Hepatocyte (in vitro differentiated cells): ENCODE measurements around the gene GCNA. TPM values are rescaled to one million over a fixed set of nuclear protein-coding genes. Genes with fewer than 3 reads are reported as not detected.

Experiments used
- DNase-seq: peaks from one replicate; pipeline ENCODE4 v3.0.0-alpha.2; 2016; ENCODE audit warnings: low spot score
- H2AFZ ChIP-seq: fragments of 200-600 bp; sonication (generic); 2 replicates; pipeline ENCODE4 v1.6.0; 2016; ENCODE audit warnings: antibody characterized with exemption, mild to moderate bottlenecking
- H3K27ac ChIP-seq: fragments of 200-600 bp; sonication (generic); 2 replicates; pipeline ENCODE4 v1.5.1; 2016; ENCODE audit warnings: mild to moderate bottlenecking
- H3K27me3 ChIP-seq: fragments of 200-600 bp; sonication (generic); 2 replicates; pipeline ENCODE4 v1.6.1; 2016
- H3K36me3 ChIP-seq: fragments of 200-600 bp; sonication (generic); replicated peaks from 2 replicates; pipeline ENCODE4 v1.5.1; 2016; ENCODE audit warnings: low read depth; ENCODE audit not compliant: insufficient read depth
- H3K4me1 ChIP-seq: fragments of 200-600 bp; sonication (generic); 2 replicates; pipeline ENCODE4 v1.5.1; 2016; ENCODE audit warnings: mild to moderate bottlenecking, moderate library complexity; ENCODE audit not compliant: insufficient read depth
- H3K4me2 ChIP-seq: fragments of 200-600 bp; sonication (generic); 2 replicates; pipeline ENCODE4 v1.6.0; 2016
- H3K4me3 ChIP-seq: fragments of 200-600 bp; sonication (generic); 2 replicates; pipeline ENCODE4 v1.5.1; 2016; ENCODE audit warnings: mild to moderate bottlenecking
- H3K79me2 ChIP-seq: fragments of 200-600 bp; sonication (generic); 2 replicates; pipeline ENCODE4 v1.6.0; 2017; ENCODE audit warnings: mild to moderate bottlenecking
- H3K9me2 ChIP-seq: fragments of 200-600 bp; sonication (generic); replicated peaks from 2 replicates; pipeline ENCODE4 v1.6.0; 2017; ENCODE audit warnings: mild to moderate bottlenecking; ENCODE audit not compliant: insufficient read depth
- H3K9me3 ChIP-seq: fragments of 200-600 bp; sonication (generic); 2 replicates; pipeline ENCODE4 v1.5.1; 2016; ENCODE audit warnings: low read depth, mild to moderate bottlenecking
- H4K20me1 ChIP-seq: fragments of 200-600 bp; sonication (generic); 2 replicates; pipeline ENCODE4 v1.6.0; 2016; ENCODE audit warnings: mild to moderate bottlenecking; ENCODE audit not compliant: insufficient read depth, poor library complexity, severe bottlenecking
- CTCF ChIP-seq: fragments of 200-600 bp; sonication (generic); IDR thresholded peaks from 2 replicates; pipeline ENCODE4 v1.5.1; 2016; ENCODE audit warnings: antibody characterized with exemption, mild to moderate bottlenecking; ENCODE audit not compliant: poor library complexity
- EZH2 ChIP-seq: fragments of 200-600 bp; sonication (generic); IDR thresholded peaks from 2 replicates; pipeline ENCODE4 v1.6.1; 2016; ENCODE audit warnings: antibody characterized with exemption, mild to moderate bottlenecking, borderline replicate concordance
- EZH2phosphoT487 ChIP-seq: fragments of 200-600 bp; sonication (generic); IDR thresholded peaks from one replicate; pipeline ENCODE4 v1.6.1; 2018; ENCODE audit warnings: antibody characterized with exemption, mild to moderate bottlenecking, low read depth, moderate library complexity; ENCODE audit not compliant: unreplicated experiment, severe bottlenecking
- WGBS: methylation state at CpG from one replicate; pipeline ENCODE4 v1.1.6; 2016; ENCODE audit warnings: low lambda C conversion rate; ENCODE audit errors: missing lambda C conversion rate; 5-methylcytosine and 5-hydroxymethylcytosine counted together
- polyA plus RNA-seq: library from polyadenylated mRNA; unstranded; fragments of >200 nt; fragmentation: Nextera tagmentation; extraction: Ambion mirVana; gene quantifications from 2 replicates; pipeline ENCODE4 v1.2.1, GENCODE V29; 2016
- total RNA-seq: library from RNA; depleted of rRNA; stranded (reverse); fragments of >200 nt; gene quantifications from 2 replicates; pipeline ENCODE4 v1.2.3, GENCODE V29; 2014

GCNA gene
- total and polyA plus RNA-seq, 2 experiments from 2014 or later = 0.42 to 0.50 TPM

DNA sequence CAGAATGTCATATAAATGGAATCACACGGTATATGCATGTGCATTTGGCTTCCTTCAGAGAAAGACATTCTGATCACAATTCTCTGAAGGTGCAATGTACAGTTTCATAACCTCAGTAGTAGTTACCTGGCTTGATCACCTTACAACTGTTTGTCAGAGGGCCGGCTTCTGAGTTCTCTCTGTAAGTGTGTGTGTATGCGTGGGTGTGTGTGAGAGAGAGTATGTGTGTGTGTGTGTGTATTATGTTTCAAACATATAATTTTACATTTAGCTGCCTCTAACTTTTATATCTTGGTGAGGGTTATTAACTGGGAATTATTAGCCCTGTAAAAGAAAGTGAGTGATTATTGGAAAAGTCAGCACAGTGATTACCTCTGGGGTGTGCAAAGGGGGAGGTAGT lies 81.1 kb downstream of the GCNA start:
- TF ChIP-seq EZH2 = no peak
- TF ChIP-seq CTCF = no peak
- no peak for TF ChIP-seq EZH2phosphoT487
- no peak overlapping the region for H3K27ac ChIP-seq
- WGBS = 69% methylated on average over 3 of the region's 3 CpGs
- H3K36me3 ChIP-seq = no peaks in the 10 kb centered on the region
- H3K27me3 ChIP-seq = no peaks in the 10 kb centered on the region
- H3K79me2 ChIP-seq = no peaks in the 10 kb centered on the region
- H3K9me2 ChIP-seq = no peaks in the 10 kb centered on the region
- DNase-seq = no peak
- no peak overlapping the region for H2AFZ ChIP-seq
- H3K4me3 ChIP-seq = no peak overlapping the region
- no peaks in the 10 kb centered on the region for H3K4me1 ChIP-seq
- no peaks in the 10 kb centered on the region for H3K9me3 ChIP-seq
- no peaks in the 10 kb centered on the region for H4K20me1 ChIP-seq
- H3K4me2 ChIP-seq = no peak overlapping the region

GRCh38 chrX:71659959-71660358 lies 81.7 kb downstream of the GCNA start:
- H3K9me3 ChIP-seq = no peaks in the 10 kb centered on the region
- H3K27ac ChIP-seq = no peak overlapping the region
- no peak for DNase-seq
- no peak overlapping the region for H3K4me3 ChIP-seq
- H4K20me1 ChIP-seq = no peaks in the 10 kb centered on the region
- no peaks in the 10 kb centered on the region for H3K27me3 ChIP-seq
- H3K4me2 ChIP-seq = no peak overlapping the region
- TF ChIP-seq CTCF = no peak
- no peak for TF ChIP-seq EZH2phosphoT487
- no peak for TF ChIP-seq EZH2
- 85% methylated on average over 6 of the region's 6 CpGs for WGBS
- H3K79me2 ChIP-seq = no peaks in the 10 kb centered on the region
- no peaks in the 10 kb centered on the region for H3K9me2 ChIP-seq
- H3K36me3 ChIP-seq = no peaks in the 10 kb centered on the region
- H3K4me1 ChIP-seq = no peaks in the 10 kb centered on the region
- no peak overlapping the region for H2AFZ ChIP-seq

DNA sequence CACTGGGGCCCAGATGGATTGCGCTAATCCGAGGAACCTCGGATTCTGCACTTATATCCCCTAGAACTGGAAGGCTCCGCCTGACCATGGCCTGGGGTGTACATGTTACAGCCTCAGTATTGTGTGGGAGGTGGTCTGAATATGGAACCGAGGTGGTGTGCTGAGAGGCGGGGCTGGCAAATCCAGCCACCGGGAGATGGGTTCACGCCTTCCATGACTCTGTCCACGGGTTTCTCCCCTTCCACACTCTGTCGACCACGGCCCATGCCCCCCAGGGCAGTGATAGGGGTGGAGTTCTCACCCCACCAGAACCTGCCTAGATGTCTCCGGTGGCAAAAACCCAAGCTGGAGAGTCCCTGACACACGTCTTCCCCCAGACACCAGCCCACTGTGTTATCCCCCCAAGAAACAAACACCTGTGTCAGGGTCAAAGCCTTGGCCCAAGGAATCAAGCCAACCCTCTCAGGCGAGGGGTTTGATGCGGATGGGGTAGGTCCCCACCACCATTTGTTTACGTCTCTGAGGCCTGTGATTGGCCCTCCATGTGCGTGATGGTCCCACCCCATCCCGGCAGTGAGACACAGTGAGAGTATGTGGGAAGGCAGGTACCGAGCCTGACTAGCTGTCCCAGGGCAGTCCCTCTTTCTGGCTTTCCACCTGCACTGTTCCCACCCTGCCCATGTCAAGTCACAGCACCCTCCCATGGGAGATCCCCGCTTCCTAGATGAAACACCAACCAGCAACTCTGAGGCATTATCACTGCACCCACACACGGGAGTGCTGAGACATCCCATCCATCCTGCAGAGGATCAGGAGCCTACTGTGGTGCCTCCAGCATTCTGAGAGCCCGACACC lies 82.6 kb downstream of the GCNA start:
- Histone ChIP-seq H3K9me2 (no peaks in the 10 kb centered on the region), H2AFZ (no peak overlapping the region), H3K27ac (no peak overlapping the region), H3K9me3 (no peaks in the 10 kb centered on the region), H3K4me3 (no peak overlapping the region), H3K27me3 (no peaks in the 10 kb centered on the region), H3K4me2 (no peak overlapping the region), H3K36me3 (no peaks in the 10 kb centered on the region), H3K79me2 (no peaks in the 10 kb centered on the region), H4K20me1 (no peaks in the 10 kb centered on the region), H3K4me1 (no peaks in the 10 kb centered on the region)
- DNase-seq = no peak
- no peak for TF ChIP-seq CTCF
- TF ChIP-seq EZH2 = no peak
- no peak for TF ChIP-seq EZH2phosphoT487
- WGBS = 91% methylated on average over 22 of the region's 22 CpGs
